Neural progenitor cell (in vitro differentiated cells): Measurements from ENCODE around the gene ROBO2. TPM values are rescaled to one million over a fixed set of nuclear protein-coding genes. Genes with fewer than 3 reads are reported as not detected.

Experiments
- DNase-seq: peaks from one replicate; pipeline ENCODE4 v3.0.0-alpha.2; 2016; ENCODE audit warnings: low spot score
- H2AFZ ChIP-seq: fragments of 200-600 bp; sonication (generic); replicated peaks from 2 replicates; pipeline ENCODE4 v1.6.1; 2016; ENCODE audit warnings: antibody characterized with exemption
- H3F3A ChIP-seq: fragments of 200-600 bp; sonication (generic); 2 replicates; pipeline ENCODE4 v1.6.1; 2016; ENCODE audit warnings: antibody characterized with exemption, low read depth
- H3K27ac ChIP-seq: fragments of 200-600 bp; sonication (generic); 2 replicates; pipeline ENCODE4 v1.5.1; 2016; ENCODE audit warnings: mild to moderate bottlenecking
- H3K27me3 ChIP-seq: fragments of 200-600 bp; sonication (generic); 2 replicates; pipeline ENCODE4 v1.6.1; 2016; ENCODE audit warnings: mild to moderate bottlenecking, moderate library complexity
- H3K36me3 ChIP-seq: fragments of 200-600 bp; sonication (generic); 2 replicates; pipeline ENCODE4 v1.5.1; 2016
- H3K4me1 ChIP-seq: fragments of 200-600 bp; sonication (generic); 2 replicates; pipeline ENCODE4 v1.6.1; 2016; ENCODE audit warnings: mixed run types
- H3K4me2 ChIP-seq: fragments of 200-600 bp; sonication (generic); 2 replicates; pipeline ENCODE4 v1.6.1; 2016
- H3K4me3 ChIP-seq: fragments of 200-600 bp; sonication (generic); 2 replicates; pipeline ENCODE4 v1.5.1; 2016
- H3K79me2 ChIP-seq: fragments of 200-600 bp; sonication (generic); 2 replicates; pipeline ENCODE4 v1.6.1; 2016; ENCODE audit warnings: low read depth
- H3K9ac ChIP-seq: fragments of 200-600 bp; sonication (generic); 2 replicates; pipeline ENCODE4 v1.6.1; 2016
- H3K9me3 ChIP-seq: fragments of 200-600 bp; sonication (generic); 2 replicates; pipeline ENCODE4 v1.5.1; 2016; ENCODE audit warnings: low read depth
- H4K20me1 ChIP-seq: fragments of 200-600 bp; sonication (generic); 2 replicates; pipeline ENCODE4 v1.6.1; 2016; ENCODE audit warnings: low read depth
- H3K27ac Mint-ChIP-seq: 3 replicates; pipeline ENCODE4 v1.8.0; 2021; ENCODE audit warnings: mixed read lengths
- H3K27me3 Mint-ChIP-seq: 2 replicates; pipeline ENCODE4 v1.8.0; 2022; ENCODE audit warnings: low read depth, mild to moderate bottlenecking, inconsistent platforms, moderate library complexity, mixed read lengths; ENCODE audit not compliant: insufficient read depth
- H3K36me3 Mint-ChIP-seq: 3 replicates; pipeline ENCODE4 v1.8.0; 2021; ENCODE audit warnings: mixed read lengths
- H3K4me1 Mint-ChIP-seq: 3 replicates; pipeline ENCODE4 v1.8.0; 2021; ENCODE audit warnings: mixed read lengths
- H3K4me3 Mint-ChIP-seq: 3 replicates; pipeline ENCODE4 v1.8.0; 2021; ENCODE audit warnings: mild to moderate bottlenecking, moderate library complexity, mixed read lengths
- H3K9me3 Mint-ChIP-seq: 3 replicates; pipeline ENCODE4 v1.8.0; 2020; ENCODE audit warnings: mixed read lengths
- EZH2 ChIP-seq: fragments of 200-600 bp; sonication (generic); IDR thresholded peaks from 2 replicates; pipeline ENCODE4 v1.6.1; 2017; ENCODE audit warnings: antibody characterized with exemption, mild to moderate bottlenecking, moderate library complexity
- EZH2phosphoT487 ChIP-seq: fragments of 200-600 bp; sonication (generic); IDR thresholded peaks from 2 replicates; pipeline ENCODE4 v1.6.1; 2017; ENCODE audit warnings: antibody characterized with exemption
- total RNA-seq: library from RNA; depleted of rRNA; stranded (reverse); fragments of >200 nt; gene quantifications from 2 replicates; pipeline ENCODE4 v1.2.3, GENCODE V29; 2015; ENCODE audit warnings: low replicate concordance
- TF ChIP-seq, protein P1 (sequence below): fragments of 200-600 bp; sonication (generic); IDR thresholded peaks from 2 replicates; pipeline ENCODE4 v1.5.1; 2017; ENCODE audit warnings: antibody characterized with exemption, mild to moderate bottlenecking

The ROBO2 gene
- total RNA-seq, 1 donor from 2014 or later, result 15.0 TPM

DNA sequence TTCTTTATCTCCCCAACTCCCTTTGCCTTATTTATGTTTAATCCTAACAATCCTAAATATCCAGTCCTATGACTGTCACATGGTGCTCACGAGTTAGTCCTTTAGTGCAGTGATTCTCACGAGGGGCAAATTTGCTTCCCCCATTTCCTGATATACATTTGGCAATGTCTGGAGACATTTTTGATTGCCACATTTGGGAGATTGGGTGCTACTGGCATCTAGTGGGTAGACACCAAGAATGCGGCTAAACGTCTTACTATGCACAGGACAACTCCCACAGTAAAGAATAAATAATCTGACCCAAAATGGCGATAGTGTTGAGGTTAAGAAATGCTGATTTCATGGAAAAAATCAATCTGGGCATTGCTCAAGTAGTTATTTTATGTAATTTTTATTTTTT, 466.5 kb downstream of the ROBO2 start:
- Histone ChIP-seq H3F3A (no peaks in the 10 kb centered on the region), H3K27me3 (no peaks in the 10 kb centered on the region)
- no peak for TF ChIP-seq EZH2phosphoT487
- TF ChIP-seq, protein P1, sequence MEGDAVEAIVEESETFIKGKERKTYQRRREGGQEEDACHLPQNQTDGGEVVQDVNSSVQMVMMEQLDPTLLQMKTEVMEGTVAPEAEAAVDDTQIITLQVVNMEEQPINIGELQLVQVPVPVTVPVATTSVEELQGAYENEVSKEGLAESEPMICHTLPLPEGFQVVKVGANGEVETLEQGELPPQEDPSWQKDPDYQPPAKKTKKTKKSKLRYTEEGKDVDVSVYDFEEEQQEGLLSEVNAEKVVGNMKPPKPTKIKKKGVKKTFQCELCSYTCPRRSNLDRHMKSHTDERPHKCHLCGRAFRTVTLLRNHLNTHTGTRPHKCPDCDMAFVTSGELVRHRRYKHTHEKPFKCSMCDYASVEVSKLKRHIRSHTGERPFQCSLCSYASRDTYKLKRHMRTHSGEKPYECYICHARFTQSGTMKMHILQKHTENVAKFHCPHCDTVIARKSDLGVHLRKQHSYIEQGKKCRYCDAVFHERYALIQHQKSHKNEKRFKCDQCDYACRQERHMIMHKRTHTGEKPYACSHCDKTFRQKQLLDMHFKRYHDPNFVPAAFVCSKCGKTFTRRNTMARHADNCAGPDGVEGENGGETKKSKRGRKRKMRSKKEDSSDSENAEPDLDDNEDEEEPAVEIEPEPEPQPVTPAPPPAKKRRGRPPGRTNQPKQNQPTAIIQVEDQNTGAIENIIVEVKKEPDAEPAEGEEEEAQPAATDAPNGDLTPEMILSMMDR, result peak; percentile 33

DNA sequence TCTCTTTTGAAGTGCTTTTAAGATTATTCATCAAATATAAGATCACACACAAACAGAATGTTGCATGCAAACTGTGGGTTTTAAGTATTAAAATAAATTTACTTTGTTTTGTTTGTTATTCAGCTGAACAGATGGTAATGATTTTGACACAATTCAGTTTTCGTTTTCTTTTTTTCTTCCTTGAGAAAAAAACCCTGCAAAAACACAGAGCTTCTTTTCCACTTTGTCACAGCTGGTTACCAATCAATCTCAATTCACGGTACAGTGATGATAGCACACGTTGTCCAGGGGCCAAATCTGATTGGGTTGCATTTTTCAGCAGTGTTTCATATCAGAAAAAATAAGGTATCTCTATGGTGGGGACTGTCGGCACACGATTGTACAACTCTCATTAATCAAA, 473.6 kb downstream of the ROBO2 start:
- H3K36me3 Mint-ChIP-seq, result no peaks in the 10 kb centered on the region
- no peaks in the 10 kb centered on the region for H3F3A ChIP-seq
- no peaks in the 10 kb centered on the region for H3K27me3 Mint-ChIP-seq
- H3K9me3 ChIP-seq, result no peaks in the 10 kb centered on the region
- no peaks in the 10 kb centered on the region for H3K9me3 Mint-ChIP-seq
- no peak overlapping the region for H3K27ac ChIP-seq
- H3K4me1 ChIP-seq, result peaks cover 3% of the 10 kb centered on the region
- peaks cover 3% of the 10 kb centered on the region for H3K4me1 Mint-ChIP-seq
- no peak overlapping the region for H3K27ac Mint-ChIP-seq
- no peaks in the 10 kb centered on the region for H3K79me2 ChIP-seq
- H4K20me1 ChIP-seq, result no peaks in the 10 kb centered on the region
- no peak overlapping the region for H2AFZ ChIP-seq
- H3K4me3 Mint-ChIP-seq, result no peak overlapping the region
- no peak overlapping the region for H3K4me3 ChIP-seq
- no peaks in the 10 kb centered on the region for H3K36me3 ChIP-seq
- no peak for DNase-seq
- no peaks in the 10 kb centered on the region for H3K27me3 ChIP-seq
- no peak overlapping the region for H3K9ac ChIP-seq
- no peak overlapping the region for H3K4me2 ChIP-seq
- TF ChIP-seq, protein P1, result no peak
- TF ChIP-seq EZH2phosphoT487 (no peak), EZH2 (no peak)

More for the DNA sequence above, 466.5 kb downstream of the ROBO2 start:
- Histone ChIP-seq H2AFZ (no peak overlapping the region), H3K4me1 (peaks cover 3% of the 10 kb centered on the region), H3K36me3 (no peaks in the 10 kb centered on the region), H3K9me3 (no peaks in the 10 kb centered on the region), H3K79me2 (no peaks in the 10 kb centered on the region), H3K27ac (no peak overlapping the region), H3K4me2 (no peak overlapping the region), H3K4me3 (no peak overlapping the region), H3K9ac (no peak overlapping the region), H4K20me1 (no peaks in the 10 kb centered on the region)
- Mint-ChIP-seq H3K27ac (no peak overlapping the region), H3K9me3 (no peaks in the 10 kb centered on the region), H3K4me3 (no peak overlapping the region), H3K27me3 (no peaks in the 10 kb centered on the region), H3K4me1 (no peaks in the 10 kb centered on the region), H3K36me3 (no peaks in the 10 kb centered on the region)
- DNase-seq, result no peak

DNA sequence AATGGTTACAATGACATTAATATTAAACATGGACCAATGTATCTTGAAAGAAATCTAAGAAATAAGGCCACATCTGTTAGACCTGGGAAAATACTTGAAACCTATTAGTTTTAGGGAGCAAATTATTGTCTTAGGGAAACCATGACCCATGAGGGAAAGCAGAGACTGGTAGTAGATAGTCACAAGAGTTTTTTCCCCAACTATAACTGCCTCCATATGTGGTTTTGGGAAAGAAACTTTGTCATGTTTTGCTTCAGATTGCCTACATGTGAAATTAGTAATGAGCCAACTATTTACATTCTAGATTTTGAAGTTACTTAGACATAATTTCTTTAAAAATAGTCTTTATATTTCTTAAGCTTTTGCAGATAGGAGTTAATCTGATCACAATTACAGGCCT, 474.9 kb downstream of the ROBO2 start:
- H3K79me2 ChIP-seq, result no peaks in the 10 kb centered on the region
- Mint-ChIP-seq H3K9me3 (no peaks in the 10 kb centered on the region), H3K36me3 (no peaks in the 10 kb centered on the region), H3K27ac (no peak overlapping the region), H3K4me3 (no peak overlapping the region), H3K27me3 (no peaks in the 10 kb centered on the region), H3K4me1 (peaks cover 3% of the 10 kb centered on the region)
- H4K20me1 ChIP-seq, result no peaks in the 10 kb centered on the region
- no peaks in the 10 kb centered on the region for H3K9me3 ChIP-seq
- no peak for DNase-seq
- TF ChIP-seq EZH2phosphoT487 (no peak), EZH2 (no peak)
- H3K27ac ChIP-seq, result no peak overlapping the region
- no peaks in the 10 kb centered on the region for H3K4me1 ChIP-seq
- H3K9ac ChIP-seq, result no peak overlapping the region
- no peaks in the 10 kb centered on the region for H3K36me3 ChIP-seq
- no peak overlapping the region for H3K4me3 ChIP-seq
- H3F3A ChIP-seq, result no peaks in the 10 kb centered on the region
- no peak overlapping the region for H2AFZ ChIP-seq
- H3K27me3 ChIP-seq, result no peaks in the 10 kb centered on the region
- no peak overlapping the region for H3K4me2 ChIP-seq

DNA sequence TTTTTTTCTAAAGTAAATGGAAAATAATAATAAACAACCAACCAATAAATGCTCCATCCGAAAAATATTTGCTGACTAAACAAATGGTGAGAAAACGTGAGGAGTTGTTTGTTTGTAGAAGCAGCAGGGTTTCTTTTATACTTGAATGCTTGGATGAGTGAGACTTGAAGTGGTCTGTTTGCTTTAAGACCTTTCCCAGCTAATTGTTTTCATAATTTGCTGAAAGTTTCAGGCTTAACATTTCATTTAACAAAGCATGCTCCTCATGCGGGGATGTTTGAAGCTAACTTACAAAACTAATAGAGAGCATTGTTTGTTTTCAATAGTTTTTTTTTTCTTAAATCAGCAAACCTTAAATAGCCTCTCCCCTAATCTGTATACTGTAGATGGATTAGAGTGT, 484.6 kb downstream of the ROBO2 start:
- Mint-ChIP-seq H3K27me3 (no peaks in the 10 kb centered on the region), H3K36me3 (peaks cover 4% of the 10 kb centered on the region), H3K27ac (no peak overlapping the region), H3K4me3 (no peak overlapping the region), H3K4me1 (peaks cover 30% of the 10 kb centered on the region), H3K9me3 (no peaks in the 10 kb centered on the region)
- peaks cover 8% of the 10 kb centered on the region for H3F3A ChIP-seq
- no peaks in the 10 kb centered on the region for H3K9me3 ChIP-seq
- H4K20me1 ChIP-seq, result no peaks in the 10 kb centered on the region
- H3K36me3 ChIP-seq, result no peaks in the 10 kb centered on the region
- DNase-seq, result peak; percentile 28
- H3K4me1 ChIP-seq, result peaks cover 22% of the 10 kb centered on the region
- no peak overlapping the region for H3K4me3 ChIP-seq
- no peak overlapping the region for H2AFZ ChIP-seq
- H3K27me3 ChIP-seq, result peaks cover 18% of the 10 kb centered on the region
- H3K9ac ChIP-seq, result no peak overlapping the region
- TF ChIP-seq EZH2phosphoT487 (peak; percentile 86), EZH2 (no peak)
- TF ChIP-seq, protein P1, result no peak
- peak overlapping the region; percentile 19 for H3K4me2 ChIP-seq
- no peaks in the 10 kb centered on the region for H3K79me2 ChIP-seq
- no peak overlapping the region for H3K27ac ChIP-seq
